Activated CD8-positive, alpha-beta T cell treated with anti-CD3 and anti-CD28 coated beads for 36 hours (primary cell): ENCODE results near the gene STRADA. TPM values are rescaled to one million over a fixed set of nuclear protein-coding genes. Genes with fewer than 3 reads are reported as not detected.

ENCODE experiments used
- ATAC-seq: fragments of 200-7000 bp; cut with Tn5 transposase; one replicate; pipeline ENCODE4 v1.10.0; 2021; ENCODE audit warnings: mild to moderate bottlenecking, moderate library complexity
- CTCF ChIA-PET: fragments of 350-600 bp; sonication (Branson Sonifier 250); formaldehyde crosslinking; loops from one replicate; lab custom pipeline; 2021; ENCODE audit warnings: antibody characterized with exemption; lab: Charles Lee
- POLR2A ChIA-PET: fragments of 350-600 bp; sonication (Branson Sonifier 250); formaldehyde crosslinking; loops from one replicate; lab custom pipeline; 2021; ENCODE audit warnings: antibody characterized with exemption; lab: Charles Lee
- DNase-seq: peaks from one replicate; pipeline ENCODE4 v3.0.0-alpha.2; 2020
- H3K27ac Mint-ChIP-seq: one replicate; pipeline ENCODE4 v1.8.0; 2021; ENCODE audit warnings: mild to moderate bottlenecking, mixed read lengths
- H3K27me3 Mint-ChIP-seq: one replicate; pipeline ENCODE4 v1.8.0; 2021; ENCODE audit warnings: mixed read lengths
- H3K36me3 Mint-ChIP-seq: one replicate; pipeline ENCODE4 v1.8.0; 2021; ENCODE audit warnings: low read depth, mixed read lengths
- H3K4me1 Mint-ChIP-seq: one replicate; pipeline ENCODE4 v1.8.0; 2021; ENCODE audit warnings: low read depth, mixed read lengths
- H3K4me3 Mint-ChIP-seq: one replicate; pipeline ENCODE4 v1.8.0; 2021; ENCODE audit warnings: mild to moderate bottlenecking, moderate library complexity, mixed read lengths
- H3K9me3 Mint-ChIP-seq: one replicate; pipeline ENCODE4 v1.8.0; 2021; ENCODE audit warnings: mixed read lengths
- intact Hi-C: fragments of 100-400 bp; cut with micrococcal nuclease; formaldehyde crosslinking; loops from one replicate; pipeline ENCODE4 v1.10.0; 2022
- total RNA-seq, 2 experiments: library from RNA; stranded (reverse); gene quantifications; one replicate each; pipeline ENCODE4 v1.2.3, GENCODE V29; 2021
- TF ChIP-seq, protein P1 (sequence below): fragments of 200-600 bp; IDR thresholded peaks from one replicate; pipeline ENCODE4 v1.8.0; 2022; ENCODE audit warnings: antibody characterized with exemption, mild to moderate bottlenecking

STRADA gene
- total RNA-seq, 2 experiments from 2014 or later = 44.8 to 48.8 TPM

DNA sequence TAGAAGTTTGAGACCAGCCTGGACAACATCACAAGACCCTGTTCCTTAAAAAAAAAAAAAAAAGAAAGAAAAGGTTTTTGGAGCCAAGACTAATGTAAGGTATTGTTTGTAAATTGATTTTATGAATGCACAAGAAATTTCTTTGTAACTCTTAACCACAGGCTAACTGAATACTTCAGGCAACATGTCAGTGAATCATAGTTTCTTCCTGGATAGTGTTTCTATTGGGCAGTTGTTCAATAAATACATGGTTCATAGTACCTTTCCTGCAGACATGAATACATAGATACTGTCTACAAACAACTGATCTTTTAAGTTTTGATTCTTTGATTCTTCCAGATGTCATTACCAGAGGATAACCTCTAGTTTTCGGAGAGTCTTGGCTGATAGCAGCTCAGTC lies 44.0 kb upstream of the STRADA start:
- ATAC-seq (no peak), DNase-seq (no peak)
- ChIA-PET POLR2A (interaction anchor here (1.0 to 1.2 kb wide), 2 partner anchors 12 to 41 kb away, joined by 3 to 7 read pairs; partner anchors contain the start of genes CCDC47, DDX42 and PSMC5), CTCF (interaction anchor here (0.9 to 1.7 kb wide), 4 partner anchors 8 to 75 kb away, joined by 3 to 4 read pairs (median 3); no protein-coding TSS in a partner anchor)
- no peaks in the 10 kb centered on the region for H3K27me3 Mint-ChIP-seq
- peaks cover 17% of the 10 kb centered on the region for H3K36me3 Mint-ChIP-seq
- peaks cover 29% of the 10 kb centered on the region for H3K4me1 Mint-ChIP-seq
- peak overlapping the region; percentile 25 for H3K27ac Mint-ChIP-seq
- H3K9me3 Mint-ChIP-seq = no peaks in the 10 kb centered on the region
- TF ChIP-seq, protein P1, sequence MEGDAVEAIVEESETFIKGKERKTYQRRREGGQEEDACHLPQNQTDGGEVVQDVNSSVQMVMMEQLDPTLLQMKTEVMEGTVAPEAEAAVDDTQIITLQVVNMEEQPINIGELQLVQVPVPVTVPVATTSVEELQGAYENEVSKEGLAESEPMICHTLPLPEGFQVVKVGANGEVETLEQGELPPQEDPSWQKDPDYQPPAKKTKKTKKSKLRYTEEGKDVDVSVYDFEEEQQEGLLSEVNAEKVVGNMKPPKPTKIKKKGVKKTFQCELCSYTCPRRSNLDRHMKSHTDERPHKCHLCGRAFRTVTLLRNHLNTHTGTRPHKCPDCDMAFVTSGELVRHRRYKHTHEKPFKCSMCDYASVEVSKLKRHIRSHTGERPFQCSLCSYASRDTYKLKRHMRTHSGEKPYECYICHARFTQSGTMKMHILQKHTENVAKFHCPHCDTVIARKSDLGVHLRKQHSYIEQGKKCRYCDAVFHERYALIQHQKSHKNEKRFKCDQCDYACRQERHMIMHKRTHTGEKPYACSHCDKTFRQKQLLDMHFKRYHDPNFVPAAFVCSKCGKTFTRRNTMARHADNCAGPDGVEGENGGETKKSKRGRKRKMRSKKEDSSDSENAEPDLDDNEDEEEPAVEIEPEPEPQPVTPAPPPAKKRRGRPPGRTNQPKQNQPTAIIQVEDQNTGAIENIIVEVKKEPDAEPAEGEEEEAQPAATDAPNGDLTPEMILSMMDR = no peak
- intact Hi-C loops = no loop called here
- H3K4me3 Mint-ChIP-seq = no peak overlapping the region

DNA sequence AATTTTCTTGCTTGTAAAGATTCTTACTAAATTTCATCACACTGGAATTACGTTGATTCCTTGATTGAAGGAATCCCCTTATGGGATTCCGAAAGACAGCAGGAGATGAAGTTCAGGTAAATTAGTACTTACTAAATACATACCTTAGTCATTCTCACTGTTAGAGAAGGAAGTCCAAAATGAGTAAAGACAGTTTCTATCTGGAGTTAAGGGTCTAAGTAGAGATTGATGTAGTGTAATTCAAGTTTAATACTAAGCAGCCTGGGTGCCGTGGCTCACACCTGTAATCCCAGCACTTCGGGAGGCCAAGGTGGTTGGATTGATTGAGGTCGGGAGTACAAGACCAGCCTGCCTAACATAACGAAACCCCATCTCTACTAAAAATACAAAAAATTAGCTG lies 41.9 kb upstream of the STRADA start:
- Mint-ChIP-seq H3K27me3 (no peaks in the 10 kb centered on the region), H3K36me3 (peaks cover 28% of the 10 kb centered on the region), H3K4me3 (no peak overlapping the region), H3K4me1 (peaks cover 41% of the 10 kb centered on the region), H3K9me3 (no peaks in the 10 kb centered on the region), H3K27ac (peak overlapping the region; percentile 27)
- CTCF ChIA-PET = interaction anchor here (0.8 to 1.6 kb wide), 6 partner anchors 8 to 83 kb away, joined by 3 to 5 read pairs (median 3); partner anchors contain the start of genes CCDC47 and DDX42
- POLR2A ChIA-PET = interaction anchor here (1.1 to 1.5 kb wide), 3 partner anchors 9 to 41 kb away, joined by 4 to 12 read pairs (median 6); partner anchors contain the start of genes CCDC47 and DDX42
- intact Hi-C loops = no loop called here
- ATAC-seq = peak; percentile 27
- TF ChIP-seq, protein P1 = no peak
- no peak for DNase-seq

DNA sequence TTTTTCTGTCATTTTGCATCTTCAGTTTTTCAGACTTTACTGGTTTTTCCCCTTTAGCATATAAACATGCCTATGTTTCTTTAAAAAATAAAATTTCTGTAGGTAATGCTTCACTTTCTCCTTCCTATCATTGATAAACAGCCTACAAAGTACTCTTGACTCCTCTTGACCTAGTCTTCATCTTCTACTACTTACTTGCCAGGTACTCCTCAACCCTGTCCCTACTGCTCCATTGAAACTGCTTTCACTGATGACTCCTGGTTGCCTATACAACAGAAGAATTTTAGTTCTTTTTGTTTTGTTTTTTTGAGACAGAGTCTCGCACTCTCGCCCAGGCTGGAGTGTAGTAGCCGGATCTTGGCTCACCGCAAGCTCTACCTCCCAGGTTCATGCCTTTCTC lies 39.3 kb upstream of the STRADA start:
- peaks cover 58% of the 10 kb centered on the region for H3K4me1 Mint-ChIP-seq
- POLR2A ChIA-PET = interaction anchor here (1.1 to 1.7 kb wide), 3 partner anchors 11 to 40 kb away, joined by 3 to 6 read pairs (median 3); no protein-coding TSS in a partner anchor

DNA sequence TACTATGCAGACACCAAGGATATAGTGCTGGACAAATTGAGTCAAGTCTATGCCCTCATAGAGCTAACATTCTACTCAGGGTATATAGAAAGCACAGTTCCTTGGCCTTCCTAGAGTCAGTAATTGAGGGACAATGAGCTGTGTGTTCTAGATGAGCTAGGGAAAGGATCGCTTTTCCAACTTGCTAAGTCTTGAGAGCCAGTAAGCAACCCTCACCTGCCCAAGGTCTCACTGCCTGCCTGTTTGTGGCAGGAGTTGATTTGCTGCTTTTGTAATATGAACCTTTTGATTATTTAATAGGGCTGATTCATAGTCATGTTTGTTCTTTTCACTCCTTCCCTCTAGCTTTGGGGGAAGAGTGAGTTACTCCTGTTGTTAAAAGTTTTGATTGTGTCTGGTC lies 38.9 kb upstream of the STRADA start:
- TF ChIP-seq, protein P1 = no peak
- CTCF ChIA-PET = interaction anchor here (1.2 to 1.5 kb wide), 2 partner anchors 13 to 22 kb away, joined by 3 to 4 read pairs; no protein-coding TSS in a partner anchor
- Mint-ChIP-seq H3K4me3 (no peak overlapping the region), H3K27me3 (no peaks in the 10 kb centered on the region), H3K4me1 (peaks cover 61% of the 10 kb centered on the region), H3K9me3 (no peaks in the 10 kb centered on the region), H3K36me3 (peaks cover 33% of the 10 kb centered on the region), H3K27ac (peak overlapping the region; percentile 4)
- ATAC-seq (no peak), DNase-seq (no peak)
- intact Hi-C loops = no loop called here
- POLR2A ChIA-PET = interaction anchor here (1.7 kb wide), 1 partner anchor 38 kb away, joined by 6 read pairs; no protein-coding TSS in a partner anchor

More for the DNA sequence above, 39.3 kb upstream of the STRADA start:
- intact Hi-C loops = no loop called here
- Mint-ChIP-seq H3K4me3 (no peak overlapping the region), H3K27me3 (no peaks in the 10 kb centered on the region), H3K9me3 (no peaks in the 10 kb centered on the region), H3K27ac (peak overlapping the region; percentile 4), H3K36me3 (peaks cover 33% of the 10 kb centered on the region)
- CTCF ChIA-PET = interaction anchor here (1.2 to 1.5 kb wide), 2 partner anchors 13 to 21 kb away, joined by 3 to 4 read pairs; no protein-coding TSS in a partner anchor
- ATAC-seq (no peak), DNase-seq (no peak)
- TF ChIP-seq, protein P1 = no peak

DNA sequence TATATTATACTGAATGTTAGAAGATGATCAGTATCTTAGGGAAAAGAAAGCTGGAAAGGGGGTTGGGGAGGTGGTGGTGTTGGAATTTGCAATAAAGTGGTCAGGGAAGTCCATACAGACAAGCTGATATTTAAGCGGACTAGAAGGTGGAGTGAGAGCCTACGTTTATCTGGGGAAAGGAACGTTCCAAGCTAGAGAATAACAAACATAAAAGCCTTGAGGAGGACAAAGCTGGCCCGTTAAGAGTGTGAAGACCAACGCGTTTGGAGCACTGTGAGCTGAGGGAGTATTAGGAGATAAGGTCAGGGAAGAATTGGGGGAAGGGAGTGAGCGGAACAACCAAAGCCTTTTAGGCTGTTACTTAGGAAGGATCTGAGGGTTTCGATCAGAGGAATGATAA lies 33.8 kb upstream of the STRADA start:
- CTCF ChIA-PET = interaction anchor here (1.2 to 2.1 kb wide), 7 partner anchors 9 to 65 kb away, joined by 3 to 6 read pairs (median 5); partner anchors contain the start of gene PSMC5
- DNase-seq (no peak), ATAC-seq (no peak)
- peaks cover 51% of the 10 kb centered on the region for H3K4me1 Mint-ChIP-seq
- peak overlapping the region; percentile 88 for H3K4me3 Mint-ChIP-seq
- no peaks in the 10 kb centered on the region for H3K27me3 Mint-ChIP-seq
- TF ChIP-seq, protein P1 = no peak
- intact Hi-C loops = loop anchor here (5.0 kb wide), 1 partner anchor 52 kb away; the partner anchor contains the start of genes FTSJ3 and PSMC5
- H3K9me3 Mint-ChIP-seq = no peaks in the 10 kb centered on the region
- H3K36me3 Mint-ChIP-seq = peaks cover 62% of the 10 kb centered on the region
- peak overlapping the region; percentile 100 for H3K27ac Mint-ChIP-seq
- POLR2A ChIA-PET = interaction anchor here (0.9 to 6.2 kb wide), 11 partner anchors 8 to 370 kb away, joined by 3 to 96 read pairs (median 6); partner anchors contain the start of genes FTSJ3, LIMD2, PSMC5 and STRADA
